IMR-90 (cell line): ENCODE measurements around the gene ROCK2. TPM values are rescaled to one million over a fixed set of nuclear protein-coding genes. Genes with fewer than 3 reads are reported as not detected.

ENCODE experiments used
- ATAC-seq: fragments of 200-7000 bp; cut with Tn5 transposase; 2 replicates; pipeline ENCODE4 v1.9.1; 2020; ENCODE audit warnings: low read depth, mild to moderate bottlenecking, moderate library complexity
- BruUV-seq: library from RNA; stranded (reverse); fragments of 400-500 nt; replicated peaks from 2 replicates; lab custom pipeline; 2021; lab: Mats Ljungman, UMichigan
- CTCF ChIA-PET: fragments of 300-600 bp; formaldehyde crosslinking; extraction: SDS; loops from one replicate; lab custom pipeline; 2021; ENCODE audit warnings: antibody characterized with exemption; lab: Yijun Ruan, JAX
- POLR2A ChIA-PET: fragments of 300-600 bp; sonication (Branson Sonifier 250); formaldehyde crosslinking; loops from one replicate; lab custom pipeline; 2022; ENCODE audit warnings: antibody characterized with exemption; ENCODE audit not compliant: unreplicated experiment; lab: Charles Lee
- DNase-seq: peaks from one replicate; pipeline ENCODE4 v3.0.0; 2013
- H2AFZ ChIP-seq: replicated peaks from 2 replicates; pipeline ENCODE3; 2013; ENCODE audit warnings: low read length, mild to moderate bottlenecking; ENCODE audit not compliant: poor library complexity
- H2AK5ac ChIP-seq: 2 replicates; pipeline ENCODE4 v1.6.1; 2013; ENCODE audit warnings: low read depth, low read length, inconsistent platforms
- H2AK9ac ChIP-seq: replicated peaks from 2 replicates; pipeline ENCODE3; 2013; ENCODE audit warnings: mild to moderate bottlenecking, low read depth, low read length, moderate library complexity; ENCODE audit not compliant: poor library complexity
- H2BK120ac ChIP-seq: 2 replicates; pipeline ENCODE4 v1.6.1; 2013; ENCODE audit warnings: low read depth, low read length, inconsistent platforms
- H2BK15ac ChIP-seq: 3 replicates; pipeline ENCODE4 v1.6.1; 2013; ENCODE audit warnings: low read depth, low read length, inconsistent platforms
- H2BK20ac ChIP-seq: 2 replicates; pipeline ENCODE4 v1.6.1; 2013; ENCODE audit warnings: low read depth, mild to moderate bottlenecking, inconsistent platforms, low read length, moderate library complexity
- H2BK5ac ChIP-seq: 2 replicates; pipeline ENCODE4 v1.6.1; 2013; ENCODE audit warnings: mild to moderate bottlenecking, low read depth, low read length, inconsistent platforms; ENCODE audit not compliant: poor library complexity, severe bottlenecking
- H3K14ac ChIP-seq: replicated peaks from 2 replicates; pipeline ENCODE4 v1.6.1; 2013; ENCODE audit warnings: low read depth, low read length, inconsistent platforms
- H3K18ac ChIP-seq: 2 replicates; pipeline ENCODE4 v1.6.1; 2013; ENCODE audit warnings: low read depth, low read length, control low read depth
- H3K23ac ChIP-seq: 2 replicates; pipeline ENCODE4 v1.6.1; 2013; ENCODE audit warnings: low read depth, low read length, inconsistent platforms
- H3K27ac ChIP-seq: 2 replicates; pipeline ENCODE4 v1.5.1; 2013; ENCODE audit warnings: mild to moderate bottlenecking, control low read depth, low read length; ENCODE audit not compliant: insufficient read depth
- H3K27me3 ChIP-seq: 2 replicates; pipeline ENCODE4 v1.6.1; 2013; ENCODE audit warnings: low read length; ENCODE audit not compliant: control insufficient read depth, insufficient read depth
- H3K36me3 ChIP-seq: 2 replicates; pipeline ENCODE4 v1.6.1; 2013; ENCODE audit warnings: low read length, mixed read lengths; ENCODE audit not compliant: control insufficient read depth, insufficient read depth
- H3K4ac ChIP-seq: 2 replicates; pipeline ENCODE4 v1.6.1; 2013; ENCODE audit warnings: low read depth, low read length, inconsistent platforms
- H3K4me1 ChIP-seq: 2 replicates; pipeline ENCODE4 v1.6.1; 2013; ENCODE audit warnings: low read length, mixed read lengths; ENCODE audit not compliant: control insufficient read depth, insufficient read depth
- H3K4me2 ChIP-seq: 2 replicates; pipeline ENCODE4 v1.6.1; 2013; ENCODE audit warnings: low read depth, mild to moderate bottlenecking, control low read depth, low read length, moderate library complexity
- H3K4me3 ChIP-seq: 2 replicates; pipeline ENCODE4 v1.5.1; 2013; ENCODE audit warnings: low read depth, mild to moderate bottlenecking, control low read depth, low read length, moderate library complexity; ENCODE audit not compliant: insufficient read depth
- H3K56ac ChIP-seq: 2 replicates; pipeline ENCODE4 v1.6.1; 2013; ENCODE audit warnings: low read length, inconsistent platforms; ENCODE audit not compliant: insufficient read depth; ENCODE audit errors: extremely low read depth
- H3K79me1 ChIP-seq, 2 experiments: 2 replicates each; pipeline ENCODE4 v1.6.1; 2013; ENCODE audit warnings: low read length in 2 of 2, inconsistent platforms in 1 of 2, low read depth in 1 of 2
- H3K9ac ChIP-seq: 2 replicates; pipeline ENCODE4 v1.6.1; 2013; ENCODE audit warnings: low read depth, low read length, control low read depth
- H3K9me1 ChIP-seq: 2 replicates; pipeline ENCODE4 v1.6.1; 2013; ENCODE audit warnings: low read length, inconsistent platforms; ENCODE audit not compliant: insufficient read depth
- H3K9me3 ChIP-seq: 2 replicates; pipeline ENCODE4 v1.6.1; 2013; ENCODE audit warnings: low read length; ENCODE audit not compliant: control insufficient read depth, insufficient read depth
- H4K20me1 ChIP-seq: 2 replicates; pipeline ENCODE4 v1.6.1; 2013; ENCODE audit warnings: low read length, inconsistent platforms; ENCODE audit not compliant: insufficient read depth
- H4K5ac ChIP-seq: 2 replicates; pipeline ENCODE4 v1.6.1; 2013; ENCODE audit warnings: mild to moderate bottlenecking, low read depth, low read length, control low read depth
- H4K8ac ChIP-seq, 2 experiments: 2 replicates each; pipeline ENCODE4 v1.6.1; 2013; ENCODE audit warnings: low read depth in 2 of 2, low read length in 2 of 2, control low read depth in 1 of 2, inconsistent platforms in 1 of 2
- H4K91ac ChIP-seq: 2 replicates; pipeline ENCODE4 v1.6.1; 2013; ENCODE audit warnings: low read depth, low read length, inconsistent platforms; ENCODE audit not compliant: insufficient read depth
- CEBPB ChIP-seq: IDR thresholded peaks from 2 replicates; pipeline ENCODE4 v1.6.1; 2012; ENCODE audit warnings: low read depth, low read length, improper control_type of control experiment
- MXI1 ChIP-seq: IDR thresholded peaks from 2 replicates; pipeline ENCODE4 v1.6.1; 2012; ENCODE audit warnings: low read depth, mild to moderate bottlenecking, low read length, moderate library complexity, borderline replicate concordance
- RAD21 ChIP-seq: IDR thresholded peaks from 2 replicates; pipeline ENCODE4 v1.6.1; 2012; ENCODE audit warnings: low read length, improper control_type of control experiment
- RFX5 ChIP-seq: IDR thresholded peaks from 2 replicates; pipeline ENCODE4 v1.8.0; 2012; ENCODE audit warnings: low read depth, mild to moderate bottlenecking, low read length, moderate library complexity
- SMC3 ChIP-seq: fragments of 150-350 bp; IDR thresholded peaks from 2 replicates; pipeline ENCODE4 v1.6.1; 2016; ENCODE audit warnings: low read depth, mild to moderate bottlenecking, antibody characterized with exemption, low read length, moderate library complexity
- WGBS, 2 experiments: methylation state at CpG; one replicate each; pipeline versions ENCODE4 v1.1.5 to v1.1.7; 2013; ENCODE audit warnings: missing lambda C conversion rate in 2 of 2; ENCODE audit not compliant: insufficient read length in 1 of 2; ENCODE audit errors: extremely low coverage in 2 of 2; 5-methylcytosine and 5-hydroxymethylcytosine counted together
- dilution Hi-C: fragments of 300-500 bp; cut with HindIII; formaldehyde crosslinking; loops from one replicate; pipeline ENCODE4 v1.14.3; 2018; ENCODE audit warnings: low sequenced_read_pairs; ENCODE audit not compliant: unreplicated experiment
- in situ Hi-C: fragments of 300-500 bp; cut with MboI; formaldehyde crosslinking; loops from 3 replicates; pipeline ENCODE4 v1.14.3; 2019; ENCODE audit warnings: low sequenced_read_pairs, inconsistent platforms, mixed read lengths
- intact Hi-C: fragments of 100-400 bp; cut with micrococcal nuclease; formaldehyde crosslinking; loops from 2 replicates; pipeline ENCODE4 v1.10.0; 2022
- polyA plus RNA-seq, 3 experiments: library from polyadenylated mRNA; depleted of rRNA; stranded (reverse); fragments of >200 nt; gene quantifications; 2 replicates each; pipeline ENCODE4 v1.2.3, GENCODE V29; 2012; ENCODE audit warnings: low replicate concordance in 1 of 3
- total RNA-seq: library from RNA; depleted of rRNA; stranded (reverse); fragments of >200 nt; gene quantifications from 2 replicates; pipeline ENCODE4 v1.2.3, GENCODE V29; 2012
- TF ChIP-seq, protein P1 (sequence below): fragments of 150-350 bp; IDR thresholded peaks from 2 replicates; pipeline ENCODE4 v1.6.1; 2016; ENCODE audit warnings: low read depth, mild to moderate bottlenecking, low read length, moderate library complexity, borderline replicate concordance

Gene ROCK2
- total and polyA plus RNA-seq, 2 of the 4 experiments (the other 2 are of a cell fraction) = 9.0 to 28.3 TPM

DNA sequence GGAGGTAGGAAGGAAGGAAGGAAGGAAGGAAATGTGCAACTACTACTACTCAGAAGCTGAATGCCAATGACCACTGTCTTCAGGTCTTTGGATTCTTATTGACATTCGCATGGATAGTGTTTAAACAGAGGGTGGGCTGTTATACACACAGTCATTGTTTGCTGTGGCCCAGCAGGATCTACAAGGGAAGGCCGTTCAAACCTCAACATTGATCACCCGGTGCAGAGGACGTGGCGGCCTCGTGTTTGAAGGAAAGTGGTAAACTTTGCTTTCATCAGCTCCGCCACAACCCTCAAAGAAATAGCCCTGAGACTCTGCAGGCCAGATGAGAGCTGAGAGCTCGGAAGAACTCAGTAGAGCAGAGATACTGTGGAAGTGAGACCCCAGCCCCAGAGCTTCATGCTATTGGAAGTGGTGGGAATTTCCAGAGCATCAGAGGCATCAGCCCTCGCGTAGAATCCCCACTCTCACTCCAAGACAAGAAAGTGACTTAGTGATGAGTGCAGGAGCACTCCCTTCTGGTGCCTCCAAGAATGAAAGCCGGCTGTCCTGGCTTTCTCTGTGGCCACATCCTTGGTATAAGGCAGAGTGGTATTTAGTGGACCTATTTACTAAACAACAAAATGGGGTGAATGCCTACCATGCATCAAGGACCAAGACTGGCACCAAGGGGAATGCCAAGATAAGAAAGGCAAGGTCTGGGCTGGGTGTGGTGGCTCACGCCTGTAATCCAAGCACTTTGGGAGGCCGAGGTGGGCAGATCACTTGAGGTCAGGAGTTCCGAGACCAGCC, 10.1 kb upstream of the ROCK2 start:
- 0 out of 2 replicates have a peak overlapping the region, but pooled peaks have one; percentile 21 for H2AK5ac ChIP-seq
- no peak overlapping the region for H2BK15ac ChIP-seq
- H3K4me1 ChIP-seq = peaks cover 7% of the 10 kb centered on the region
- H4K91ac ChIP-seq = no peak overlapping the region
- H3K79me1 ChIP-seq = no peaks in the 10 kb centered on the region
- ATAC-seq (no peak), DNase-seq (no peak)
- H3K9me1 ChIP-seq = 0 out of 2 replicates have a peak, but pooled peaks cover 4% of the 10 kb centered on the region
- no peak overlapping the region for H2AFZ ChIP-seq
- H4K20me1 ChIP-seq = no peaks in the 10 kb centered on the region
- H3K56ac ChIP-seq = no peak overlapping the region
- no peaks in the 10 kb centered on the region for H3K36me3 ChIP-seq
- BruUV-seq = no TSS peak
- H2BK120ac ChIP-seq = no peak overlapping the region
- H3K14ac ChIP-seq = no peak overlapping the region; the same call in 1 of the 2 replicates
- H3K4ac ChIP-seq = no peak overlapping the region
- H3K4me2 ChIP-seq = no peak overlapping the region
- H4K5ac ChIP-seq = no peak overlapping the region
- no peak overlapping the region for H2AK9ac ChIP-seq
- no peak overlapping the region for H4K8ac ChIP-seq
- H2BK20ac ChIP-seq = no peak overlapping the region
- no peak overlapping the region for H2BK5ac ChIP-seq
- H3K4me3 ChIP-seq = no peak overlapping the region
- ChIA-PET POLR2A (interaction anchor here (1.5 kb wide), 1 partner anchor 9 kb away, joined by 5 read pairs; the partner anchor contains the start of gene ROCK2), CTCF (interaction anchor here (0.6 kb wide), 2 partner anchors 15 to 1480 kb away, joined by 3 to 4 read pairs; no protein-coding TSS in a partner anchor)
- no peak overlapping the region for H3K27ac ChIP-seq
- H3K27me3 ChIP-seq = no peaks in the 10 kb centered on the region; the same call in 1 of the 2 replicates
- intact Hi-C loops (no loop called here), dilution Hi-C loops (no loop called here), in situ Hi-C loops (no loop called here)
- H3K18ac ChIP-seq = no peak overlapping the region
- H3K9ac ChIP-seq = no peak overlapping the region
- H3K23ac ChIP-seq = no peak overlapping the region
- no CpG with 5 or more reads among the region's 14 CpGs for WGBS, 2 experiments
- H3K9me3 ChIP-seq = no peaks in the 10 kb centered on the region
- TF ChIP-seq RAD21 (no peak), MXI1 (no peak), CEBPB (no peak), SMC3 (no peak), RFX5 (no peak)
- TF ChIP-seq, protein P1, sequence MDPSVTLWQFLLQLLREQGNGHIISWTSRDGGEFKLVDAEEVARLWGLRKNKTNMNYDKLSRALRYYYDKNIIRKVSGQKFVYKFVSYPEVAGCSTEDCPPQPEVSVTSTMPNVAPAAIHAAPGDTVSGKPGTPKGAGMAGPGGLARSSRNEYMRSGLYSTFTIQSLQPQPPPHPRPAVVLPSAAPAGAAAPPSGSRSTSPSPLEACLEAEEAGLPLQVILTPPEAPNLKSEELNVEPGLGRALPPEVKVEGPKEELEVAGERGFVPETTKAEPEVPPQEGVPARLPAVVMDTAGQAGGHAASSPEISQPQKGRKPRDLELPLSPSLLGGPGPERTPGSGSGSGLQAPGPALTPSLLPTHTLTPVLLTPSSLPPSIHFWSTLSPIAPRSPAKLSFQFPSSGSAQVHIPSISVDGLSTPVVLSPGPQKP = no peak
